Iris pigment epithelial cell (primary cell): Measurements from ENCODE around the gene TIAM2.
"Not testable (repeated sequence)": the region's sequence is repeated elsewhere in the genome, so short reads cannot be mapped to it uniquely, and the experiment has no call there.

Experiments
- DNase-seq: peaks from one replicate; pipeline ENCODE4 v3.0.0-alpha.2; 2011; ENCODE audit warnings: low read depth

Gene TIAM2

GRCh38 chr6:155103083-155103645 lies 108.0 kb downstream of the TIAM2 start:
- peak; percentile 82 for DNase-seq

- DNase-seq, result peak; percentile 48
These were observed 108.8 kb downstream of the TIAM2 start for GRCh38 chr6:155103816-155104366.

GRCh38 chr6:155106456-155107115 lies 111.5 kb downstream of the TIAM2 start:
- DNase-seq, result peak; percentile 39

GRCh38 chr6:155107432-155108069 lies 112.4 kb downstream of the TIAM2 start:
- DNase-seq, result no peak

GRCh38 chr6:155108070-155108820 lies 113.1 kb downstream of the TIAM2 start:
- peak; percentile 50 for DNase-seq

- DNase-seq, result no peak
These were observed 115.6 kb downstream of the TIAM2 start for GRCh38 chr6:155110721-155111120.

GRCh38 chr6:155112757-155113156 lies 117.6 kb downstream of the TIAM2 start:
- no peak for DNase-seq

GRCh38 chr6:155115893-155116570 lies 120.9 kb downstream of the TIAM2 start:
- no peak for DNase-seq

GRCh38 chr6:155116571-155116910 lies 121.4 kb downstream of the TIAM2 start:
- no peak for DNase-seq

GRCh38 chr6:155117256-155117655 lies 122.1 kb downstream of the TIAM2 start:
- DNase-seq, result peak; percentile 89

- DNase-seq, result no peak
These were observed 122.7 kb downstream of the TIAM2 start for GRCh38 chr6:155117785-155118184.

- not testable (repeated sequence) for DNase-seq
These were observed 124.1 kb downstream of the TIAM2 start for GRCh38 chr6:155119201-155119600.

GRCh38 chr6:155120034-155120433 lies 124.9 kb downstream of the TIAM2 start:
- peak; percentile 32 for DNase-seq

GRCh38 chr6:155121294-155121693 lies 126.2 kb downstream of the TIAM2 start:
- DNase-seq, result no peak

- no peak for DNase-seq
These were observed 126.6 kb downstream of the TIAM2 start for GRCh38 chr6:155121699-155122098.

GRCh38 chr6:155122199-155122950 lies 127.3 kb downstream of the TIAM2 start:
- DNase-seq, result no peak

- no peak for DNase-seq
These were observed 128.4 kb downstream of the TIAM2 start for GRCh38 chr6:155123520-155123919.

GRCh38 chr6:155125906-155126305 lies 130.8 kb downstream of the TIAM2 start:
- DNase-seq, result peak; percentile 69

- DNase-seq, result peak; percentile 78
These were observed 131.8 kb downstream of the TIAM2 start for GRCh38 chr6:155126727-155127439.

- no peak for DNase-seq
These were observed 133.9 kb downstream of the TIAM2 start for GRCh38 chr6:155128977-155129376.

GRCh38 chr6:155129744-155130143 lies 134.6 kb downstream of the TIAM2 start:
- no peak for DNase-seq
